GM21528 (cell line): ENCODE measurements around the gene EIF3K.

Experiments
- ATAC-seq: cut with Tn5 transposase; IDR thresholded peaks from one replicate; pipeline ENCODE4 v1.9.1; 2021; ENCODE audit warnings: mild to moderate bottlenecking, moderate library complexity; ENCODE audit not compliant: unreplicated experiment, low FRiP score

EIF3K gene

DNA sequence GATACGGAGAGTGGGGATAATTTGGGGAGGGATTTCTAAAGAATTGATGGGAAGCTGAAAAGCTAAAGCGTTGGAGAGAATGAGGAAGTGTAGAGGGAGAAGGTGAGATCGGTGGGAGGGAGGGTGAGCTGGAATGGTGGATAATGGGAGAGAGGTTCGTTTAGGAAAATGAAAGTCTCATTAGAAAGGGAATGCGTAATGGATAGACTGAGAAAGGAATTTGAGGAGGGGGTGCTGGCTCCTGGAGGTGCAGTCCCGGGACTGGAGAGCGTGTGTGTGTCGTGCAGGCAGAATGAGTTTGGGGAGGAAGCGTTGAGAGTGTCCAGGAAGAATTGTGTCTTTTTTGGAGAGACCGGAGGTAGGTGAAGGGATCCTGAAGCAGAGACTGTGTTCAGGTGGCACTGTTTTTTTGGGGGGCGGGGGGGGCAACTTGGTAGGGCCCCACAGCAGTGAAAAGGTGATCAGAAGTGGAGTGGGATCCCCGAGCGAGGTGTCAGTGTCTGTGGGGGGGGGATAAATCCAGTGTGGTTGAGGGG is 29.8 kb downstream of the EIF3K start:
- ATAC-seq: no peak

DNA sequence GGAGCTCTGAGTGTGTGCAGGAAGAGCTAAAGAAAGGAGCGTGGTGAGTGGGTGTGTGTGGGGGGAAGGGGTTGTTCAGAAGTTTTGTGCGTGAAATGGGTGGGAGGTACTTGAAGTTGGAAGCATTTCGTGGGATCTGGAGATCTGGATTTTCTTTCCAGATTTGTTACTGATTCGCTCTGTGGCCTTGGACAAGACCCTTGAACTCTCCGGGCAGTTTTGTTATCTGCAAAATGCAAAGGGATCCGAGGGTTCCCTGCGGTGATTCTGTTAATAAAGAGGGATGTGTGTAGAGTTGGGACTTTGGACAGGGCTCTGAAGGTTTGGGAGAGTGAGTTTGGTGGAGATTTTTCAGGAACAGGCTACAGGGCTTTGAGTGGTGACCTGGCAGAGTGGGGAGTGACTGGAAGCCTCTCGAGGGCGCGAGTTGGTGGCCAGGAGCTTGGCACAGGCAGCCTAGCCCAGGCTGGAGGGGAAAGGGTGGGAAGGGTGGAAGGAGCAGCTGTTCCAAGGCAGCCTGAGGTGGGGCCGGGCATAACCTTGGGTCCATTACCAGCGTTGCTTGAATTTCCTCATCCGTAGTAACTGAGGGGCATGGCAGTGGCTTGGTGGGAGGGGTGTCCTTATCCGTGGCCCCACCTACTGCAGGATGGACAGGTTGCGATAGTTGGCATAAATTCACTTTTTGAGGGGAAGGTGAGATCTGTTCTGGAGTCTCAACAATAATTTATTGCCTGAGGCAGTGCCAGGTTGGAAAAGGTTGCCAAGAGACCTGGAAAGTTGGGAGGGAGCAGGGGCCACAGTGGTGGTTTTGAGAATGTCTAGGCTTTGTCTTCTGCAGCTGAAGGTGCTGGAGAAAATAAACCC is 30.6 kb downstream of the EIF3K start:
- no peak for ATAC-seq

DNA sequence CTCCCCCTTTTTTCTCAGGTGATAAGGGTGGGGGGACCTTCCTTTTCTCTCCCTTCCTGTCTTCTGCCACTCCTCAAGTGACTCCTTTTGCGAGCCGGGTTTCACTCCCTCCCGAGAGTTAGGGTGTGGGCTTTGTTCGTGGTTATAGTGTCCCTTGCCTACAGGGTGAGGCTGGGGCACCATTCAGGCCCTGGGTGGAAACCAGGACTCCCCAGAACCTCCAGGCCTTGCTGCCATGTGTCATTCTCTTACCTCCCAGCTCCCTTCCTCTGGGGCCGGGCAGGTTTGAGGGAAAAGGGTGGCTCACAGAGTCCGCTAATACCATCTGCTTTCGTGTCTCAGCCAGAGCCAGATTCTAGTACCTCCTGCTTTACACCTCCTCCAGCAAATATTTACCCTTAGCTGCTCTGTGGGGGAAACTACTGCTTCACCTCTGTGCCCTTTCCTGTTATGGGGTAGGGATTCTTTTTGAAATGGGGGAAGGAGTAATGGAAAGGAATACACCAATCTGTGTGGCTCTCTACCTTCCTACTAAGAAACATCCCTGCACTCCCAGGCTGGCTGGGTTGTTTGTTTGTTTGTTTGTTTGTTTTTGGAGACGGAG is 31.3 kb downstream of the EIF3K start:
- no peak for ATAC-seq

DNA sequence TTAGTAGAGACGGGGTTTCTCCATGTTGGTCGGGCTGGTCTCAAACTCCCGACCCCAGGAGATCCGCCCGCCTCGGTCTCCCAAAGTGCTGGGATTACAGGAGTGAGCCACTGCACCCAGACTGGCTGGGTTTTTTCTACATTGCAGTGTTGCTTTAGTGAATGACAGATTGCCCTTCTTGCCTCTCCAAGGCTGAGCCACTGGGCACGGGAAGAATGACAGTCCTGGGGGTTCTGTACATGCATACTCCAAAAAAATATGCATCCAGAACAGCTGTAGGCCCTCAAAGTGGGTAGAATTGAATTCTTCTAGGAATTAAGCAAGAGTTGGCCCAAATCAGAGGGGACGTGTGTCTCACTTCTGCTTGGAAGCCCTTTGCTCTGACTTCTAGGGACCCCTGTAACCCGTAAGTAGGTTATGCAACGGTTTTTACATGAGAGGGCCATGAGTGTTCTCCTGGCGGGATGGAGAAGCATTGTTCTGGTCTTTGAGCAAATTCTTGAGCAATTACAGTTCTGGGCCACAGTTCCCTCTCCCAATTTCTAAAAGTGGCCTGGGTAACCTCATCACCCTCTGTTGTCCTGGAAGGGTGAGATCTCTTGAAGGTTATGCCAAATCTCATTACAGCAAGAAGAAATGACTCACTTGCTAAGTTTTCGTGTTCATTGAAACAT is 32.1 kb downstream of the EIF3K start:
- no peak for ATAC-seq

DNA sequence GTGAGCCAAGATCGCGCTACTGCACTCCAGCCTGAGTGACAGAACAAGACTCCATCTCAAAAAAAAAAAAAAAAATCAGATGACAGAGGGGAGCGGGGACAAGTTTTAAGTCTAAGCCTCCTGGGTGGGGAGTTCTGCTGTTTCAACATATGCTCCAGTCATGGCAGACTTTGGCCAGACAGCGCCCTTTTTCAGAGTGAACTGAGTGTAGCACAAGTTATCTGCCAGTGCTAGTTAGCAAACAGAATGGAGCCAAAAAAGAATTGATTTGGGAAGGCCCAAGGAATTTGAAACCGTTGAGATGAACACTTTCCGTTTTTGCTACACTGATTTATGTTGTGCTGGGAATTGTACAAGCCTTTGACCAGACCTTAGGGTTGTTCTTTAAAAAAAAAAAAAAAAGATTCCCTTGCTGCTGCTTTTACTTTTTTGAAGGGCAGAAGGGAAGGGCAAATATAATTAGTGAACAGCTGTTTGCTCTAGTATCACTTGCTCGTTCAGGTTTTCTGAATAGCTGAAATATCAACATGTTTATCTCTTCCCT is 34.1 kb downstream of the EIF3K start:
- ATAC-seq: no peak

DNA sequence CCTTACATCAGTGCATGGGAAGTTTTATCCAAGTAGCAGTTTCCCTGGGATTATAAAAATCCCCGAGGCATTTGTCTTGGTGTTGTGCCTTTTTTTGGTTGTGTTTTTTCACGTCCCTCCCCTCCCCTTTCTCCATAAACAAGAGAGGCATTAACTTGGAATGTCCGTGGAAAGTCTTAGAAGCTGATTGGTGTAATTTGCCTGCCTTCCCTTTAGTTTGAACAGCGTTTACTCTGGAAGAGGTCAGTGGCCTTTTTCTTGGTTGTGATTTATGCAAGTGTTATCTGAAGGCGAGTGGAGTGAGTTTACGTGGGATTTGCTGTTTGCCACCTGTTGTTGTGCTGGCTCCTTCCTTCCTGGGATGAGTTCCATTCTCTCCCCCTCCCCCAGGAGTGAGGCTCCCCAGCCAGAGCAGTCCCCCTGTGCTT is 35.7 kb downstream of the EIF3K start:
- no peak for ATAC-seq

DNA sequence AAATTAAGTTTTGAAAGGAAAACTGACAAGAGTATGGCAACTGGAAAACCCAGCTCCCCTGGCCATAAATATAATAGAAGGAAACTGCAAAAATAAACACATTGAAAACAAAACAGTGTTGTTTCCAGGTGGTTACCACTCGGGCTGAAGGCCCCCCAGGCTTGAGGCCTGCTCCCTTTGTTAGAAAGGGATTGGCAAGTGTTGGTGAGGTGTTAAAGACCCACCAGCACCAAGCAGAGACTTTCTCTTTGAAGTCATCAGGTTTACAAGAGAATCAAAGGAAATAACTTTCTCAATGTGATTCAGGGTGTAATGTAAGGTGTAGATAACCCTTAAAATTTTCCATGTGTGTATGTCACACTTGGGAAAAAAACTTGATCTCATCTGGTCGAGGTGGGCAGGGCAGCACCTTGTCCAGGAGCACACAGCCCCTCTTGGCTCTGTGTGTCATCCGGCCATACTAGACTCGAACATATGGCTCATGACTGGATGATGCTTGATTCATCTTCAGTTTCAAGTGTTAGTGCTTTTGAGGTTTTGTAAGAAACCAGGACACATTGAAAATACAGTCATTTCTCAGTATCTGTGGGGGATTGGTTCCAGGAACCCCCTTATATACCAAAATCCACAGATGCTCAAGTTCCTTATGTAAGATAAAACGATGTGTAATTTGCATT is 36.3 kb downstream of the EIF3K start:
- no peak for ATAC-seq

DNA sequence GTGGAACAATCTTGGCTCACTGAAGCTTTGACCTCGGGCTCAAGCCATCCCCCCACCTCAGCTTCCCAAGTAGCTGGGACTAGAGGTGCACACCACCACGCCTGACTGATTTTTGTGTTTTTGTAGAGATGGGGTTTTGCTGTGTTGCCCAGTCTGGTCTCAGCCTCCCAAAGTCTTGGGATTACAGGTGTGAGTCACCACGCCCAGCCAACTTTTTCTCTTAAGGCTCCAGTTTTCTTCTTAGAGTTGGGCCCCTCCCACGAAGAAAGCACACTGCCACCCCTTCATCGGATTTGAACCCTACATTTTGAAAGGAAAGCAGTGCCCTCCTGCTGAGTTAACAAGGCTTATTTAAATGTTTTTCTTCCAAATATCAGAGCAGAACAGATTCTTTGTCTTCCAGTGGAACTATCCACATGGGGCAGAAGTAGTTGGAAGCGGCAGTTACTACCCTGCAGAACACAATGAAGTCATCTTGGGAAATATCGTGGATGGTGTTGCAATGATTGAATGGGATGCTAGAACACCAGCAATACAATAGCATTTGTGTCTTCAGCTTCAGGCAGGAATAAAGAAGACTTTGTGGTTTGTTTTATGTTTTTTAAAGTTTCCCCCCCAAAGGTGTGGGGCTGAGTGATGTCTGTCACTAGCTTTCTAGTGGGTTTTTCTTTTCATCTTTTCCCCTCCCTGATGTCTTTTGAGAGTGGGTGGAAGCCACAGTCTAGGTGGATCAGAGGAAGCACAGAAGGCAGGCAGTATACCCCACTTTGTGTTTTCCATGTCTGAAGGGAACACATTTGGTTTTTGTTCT is 37.4 kb downstream of the EIF3K start:
- ATAC-seq: no peak

DNA sequence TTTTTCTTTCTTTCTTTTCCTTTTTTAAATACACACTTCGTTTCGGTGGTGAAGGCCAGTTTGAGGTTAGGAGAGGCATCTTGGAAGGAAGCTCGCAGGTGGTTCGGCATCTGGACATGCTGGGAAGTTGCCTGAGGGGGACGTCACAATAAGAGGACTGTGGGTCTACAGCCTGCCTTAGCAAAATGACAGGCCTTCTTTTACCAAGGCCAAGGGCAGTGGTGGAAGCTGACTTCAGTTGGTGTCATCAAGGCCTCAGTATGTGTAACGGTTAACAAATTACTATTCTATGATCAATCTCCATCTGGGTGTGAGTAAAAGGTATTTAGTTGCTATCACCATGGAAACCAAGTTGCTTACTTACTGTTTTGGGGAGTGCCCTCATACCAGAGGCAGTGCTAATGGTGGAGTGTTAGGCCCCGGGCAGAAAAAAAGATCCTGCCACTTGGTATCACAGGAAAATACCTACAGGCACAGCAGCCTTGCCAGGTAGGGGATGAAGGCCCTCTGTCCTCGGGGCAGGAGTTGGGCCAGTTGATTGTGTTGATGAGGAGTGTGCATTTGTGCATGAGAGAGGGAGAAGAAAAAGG is 38.7 kb downstream of the EIF3K start:
- ATAC-seq: no peak

DNA sequence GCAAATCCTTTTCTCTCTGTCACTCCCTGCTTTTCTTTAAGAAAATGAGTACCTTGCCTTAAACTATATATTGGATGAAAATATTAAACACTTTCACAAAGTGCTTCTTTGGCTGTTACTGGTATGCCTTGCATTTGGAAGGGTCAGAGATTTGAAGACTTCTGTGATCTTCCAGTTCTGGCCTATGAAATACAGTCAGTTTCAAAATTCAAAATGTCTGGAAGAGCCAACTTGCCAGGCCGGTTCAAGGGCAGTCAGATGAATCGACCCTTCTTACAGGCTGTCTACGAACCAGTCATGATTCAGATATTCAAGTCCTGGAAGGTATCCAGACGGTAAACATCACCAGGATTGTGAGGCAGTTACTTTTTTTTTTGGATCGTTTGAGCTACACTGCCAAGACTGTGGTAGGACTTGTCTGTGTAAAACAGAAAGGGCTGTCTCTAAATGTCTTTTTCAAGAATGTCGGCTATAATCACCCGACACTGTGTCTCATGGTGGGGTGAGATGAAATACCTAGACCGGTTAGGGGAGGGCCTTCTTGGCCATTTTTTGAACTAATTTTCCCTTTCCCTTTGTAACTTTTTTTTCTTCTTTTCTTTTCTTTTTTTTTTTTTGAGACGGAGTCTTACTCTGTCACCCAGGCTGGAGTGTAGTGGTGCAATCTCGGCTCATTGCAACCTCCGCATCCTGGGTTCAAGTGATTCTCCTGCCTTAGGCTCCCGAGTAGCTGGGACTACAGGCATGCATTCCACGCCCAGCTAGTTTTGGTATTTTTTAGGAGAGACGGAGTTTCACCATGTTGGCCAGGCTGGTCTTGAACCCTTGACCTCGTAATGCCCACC is 39.7 kb downstream of the EIF3K start:
- ATAC-seq: no peak

DNA sequence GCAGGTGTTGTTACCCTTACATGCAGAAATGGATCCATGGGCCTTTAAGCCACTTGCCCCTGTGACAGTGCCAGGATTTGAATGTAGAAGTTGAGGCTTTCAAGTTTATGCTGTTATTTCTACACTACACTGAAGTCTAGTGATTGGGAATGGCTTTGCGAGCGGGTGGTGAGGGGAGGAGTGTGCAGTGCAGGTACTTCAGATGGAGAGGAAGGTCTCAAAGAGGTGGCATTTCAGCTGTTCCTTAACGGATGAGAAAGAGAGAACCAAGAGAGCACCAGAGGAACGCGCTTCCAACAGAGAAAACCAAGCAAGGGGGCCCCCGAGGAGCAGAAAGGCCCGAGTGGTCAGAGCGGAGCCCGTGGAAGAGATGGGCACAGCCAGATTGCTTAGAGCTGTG is 41.7 kb downstream of the EIF3K start:
- no peak for ATAC-seq

DNA sequence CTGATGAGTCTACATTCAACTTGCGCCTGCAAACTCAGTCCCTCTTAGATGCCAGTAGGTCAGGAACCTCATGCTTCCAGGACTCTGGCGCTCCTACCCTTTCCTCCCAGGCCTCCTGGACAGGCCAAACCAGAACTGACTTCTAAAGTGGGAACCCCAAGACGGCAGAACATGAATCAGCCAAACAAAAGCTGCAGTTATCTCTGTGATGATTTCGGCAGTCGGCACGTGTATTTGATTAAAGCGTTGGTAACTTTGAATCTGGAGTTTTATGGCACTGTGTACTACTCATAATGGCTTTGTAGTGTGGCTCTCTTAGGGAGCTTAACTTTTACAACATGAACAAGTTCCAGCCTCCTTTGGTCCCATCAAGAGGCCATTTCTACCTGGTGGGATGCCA is 42.1 kb downstream of the EIF3K start:
- no peak for ATAC-seq

DNA sequence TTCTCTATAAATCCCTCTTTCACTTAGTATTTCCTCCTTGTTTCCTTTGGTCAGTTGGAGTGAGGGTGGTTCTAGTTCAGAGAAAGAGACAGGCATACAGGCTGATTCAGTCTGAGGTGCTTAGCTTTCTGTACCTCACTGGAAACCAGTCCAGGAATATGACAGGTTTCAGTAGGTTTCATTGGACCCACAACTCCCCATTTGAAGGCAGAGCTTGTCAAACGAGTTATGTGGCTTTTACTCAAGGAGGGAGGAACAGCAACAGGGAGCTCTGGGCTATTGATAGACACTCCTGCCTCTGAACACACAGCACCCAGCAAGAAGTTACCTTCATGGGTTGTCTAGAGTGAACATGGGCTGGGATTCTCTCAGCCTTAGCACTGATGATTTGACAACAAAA is 43.0 kb downstream of the EIF3K start:
- no peak for ATAC-seq

DNA sequence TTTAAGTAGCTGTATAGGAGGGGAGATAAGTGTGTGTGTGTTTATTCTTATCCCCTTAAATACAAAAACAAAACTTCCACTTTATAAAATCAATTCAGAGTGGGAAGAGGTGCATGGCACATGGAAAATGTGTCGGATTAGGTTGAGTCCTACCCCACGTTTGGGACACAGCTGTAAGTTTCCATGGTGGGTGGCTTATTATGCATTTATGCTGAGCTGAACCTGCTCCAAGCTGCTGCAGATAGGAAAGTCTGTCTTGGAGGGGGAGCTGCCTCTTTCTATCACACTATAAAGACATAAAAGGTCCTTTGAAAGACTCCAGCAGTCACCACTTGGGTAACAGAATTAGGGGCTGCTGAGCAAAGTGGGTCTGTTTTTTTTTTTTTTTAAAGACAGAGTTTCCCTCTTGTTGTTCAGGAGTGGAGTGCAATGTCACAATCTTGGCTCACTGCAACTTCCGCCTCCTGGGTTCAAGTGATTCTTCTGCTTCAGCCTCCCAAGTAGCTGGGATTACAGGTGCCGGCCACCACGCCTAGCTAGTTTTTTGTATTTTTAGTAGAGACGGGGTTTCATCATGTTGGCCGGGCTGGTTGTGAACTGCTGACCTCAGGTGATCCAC is 43.7 kb downstream of the EIF3K start:
- no peak for ATAC-seq

DNA sequence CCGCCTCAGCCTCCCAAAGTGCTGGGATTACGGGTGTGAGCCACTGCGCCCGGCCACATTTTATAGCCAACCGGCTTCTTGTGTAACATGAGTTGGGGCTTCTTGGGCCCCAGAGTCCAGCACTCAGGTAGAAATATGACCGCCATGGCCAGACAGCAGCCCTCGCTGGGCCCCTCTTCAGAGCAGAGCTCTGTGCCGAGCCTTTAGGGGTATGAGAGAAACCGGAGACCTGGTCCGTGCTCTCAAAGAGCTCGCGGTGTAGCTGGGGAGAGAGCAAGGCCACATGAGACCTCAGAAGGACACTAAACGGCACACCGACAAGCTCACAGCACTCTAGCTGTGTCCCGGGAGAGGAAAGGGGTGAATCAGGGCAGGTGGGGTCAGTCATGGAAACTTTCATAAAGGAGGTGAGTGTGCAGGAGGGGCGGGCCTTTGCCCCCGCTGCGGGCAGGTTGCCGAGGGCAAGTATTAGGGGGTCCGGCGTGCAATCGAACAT is 44.2 kb downstream of the EIF3K start:
- ATAC-seq: no peak

DNA sequence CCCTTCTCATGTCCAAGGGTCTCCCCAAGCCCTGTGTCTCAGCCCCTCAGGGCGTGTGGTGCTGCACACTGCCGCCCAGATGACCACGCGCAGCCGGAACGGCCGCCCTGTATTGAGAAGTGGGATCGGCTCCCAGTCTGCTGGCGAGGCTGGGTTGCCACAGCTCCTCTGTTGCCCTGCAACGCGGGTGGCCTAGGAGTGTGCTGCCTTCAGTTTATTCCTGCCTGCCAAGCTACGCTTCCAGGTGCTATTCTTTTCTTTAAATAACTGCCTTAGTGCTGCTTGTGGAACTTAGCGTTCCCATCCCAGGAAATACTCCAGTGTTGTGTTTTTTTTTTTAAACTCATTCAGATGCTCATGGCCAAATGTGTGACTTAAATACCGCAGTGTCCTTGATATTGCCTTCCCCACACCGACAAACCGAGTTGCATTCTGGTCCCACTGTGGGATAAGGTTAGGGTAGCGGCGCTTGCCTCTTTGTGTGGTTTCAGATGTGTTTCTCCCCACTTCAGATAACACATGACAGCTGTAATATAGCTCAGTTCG is 45.0 kb downstream of the EIF3K start:
- no peak for ATAC-seq

DNA sequence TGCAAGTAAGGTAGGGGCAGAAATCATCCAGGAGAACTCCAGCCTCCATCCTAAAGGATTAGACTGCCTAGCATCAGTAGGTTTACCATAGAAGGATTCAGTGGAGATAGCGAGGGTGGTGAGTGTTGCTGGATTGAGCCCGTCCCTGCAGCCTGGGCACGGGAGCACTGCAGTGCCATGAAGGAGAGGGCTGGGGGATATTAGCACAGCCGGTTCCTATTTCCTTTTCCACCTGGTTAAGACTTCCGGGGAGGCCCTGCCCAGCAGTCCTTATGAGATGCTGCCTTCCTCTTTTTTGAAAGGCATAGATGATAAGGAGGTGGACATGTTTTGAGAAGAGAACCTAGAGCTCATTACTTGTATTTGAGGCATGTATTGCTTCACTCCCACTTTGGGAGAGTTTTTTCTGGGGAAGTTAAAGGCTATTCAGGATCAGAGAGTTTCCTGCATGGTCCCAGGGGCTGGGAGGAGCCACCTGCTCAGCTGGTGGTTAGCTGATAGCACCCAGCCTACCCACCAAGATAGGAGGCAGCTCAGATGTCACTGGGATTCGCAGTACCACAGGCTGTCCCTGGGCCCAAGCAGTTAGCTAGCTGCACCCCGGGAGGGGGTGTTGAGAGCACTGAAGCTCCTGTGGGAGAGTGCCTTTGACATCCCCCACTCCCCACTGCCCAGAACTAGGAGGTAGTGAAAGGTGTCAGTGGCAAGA is 45.7 kb downstream of the EIF3K start:
- ATAC-seq: no peak
